ENCODE measurements around the gene GHRL.

GHRL gene

GRCh38 chr3:10292505-10293419 is at the start of gene GHRL:
Gene GHRL (minus strand): TSS chr3:10292947. CDS start chr3:10290180, 2,767 bp downstream.
- no peak within 1 kb of the TSS for H2AFZ ChIP-seq (ENCODE audit: low read depth)
- TF ChIP-seq CTCF (conservative IDR thresholded peaks at IDR 0.05; ENCODE audit: low read depth, low read length), result no peak
- no peaks in the 10 kb centered on the region for H3K27me3 ChIP-seq (ENCODE audit: insufficient read depth, low read depth)
- H3K4me3 ChIP-seq (IDR thresholded peaks at IDR 0.05; ENCODE audit: insufficient read depth, low read depth, low read length), result no peak within 1 kb of the TSS
- H3K36me3 ChIP-seq (ENCODE audit: insufficient read depth), result no peaks in the 10 kb centered on the region
- H3K9ac ChIP-seq, result no peak within 1 kb of the TSS
- no peaks in the 10 kb centered on the region for H3K4me1 ChIP-seq (ENCODE audit: low read depth, poor library complexity, severe bottlenecking)
- H3K4me2 ChIP-seq, result no peak within 1 kb of the TSS
- no peaks in the 10 kb centered on the region for H4K20me1 ChIP-seq (ENCODE audit: insufficient read depth)
- no peak within 1 kb of the TSS for H3K27ac ChIP-seq
- H3K79me2 ChIP-seq (ENCODE audit: insufficient read depth, low read depth), result no peaks in the 10 kb centered on the region

DNA sequence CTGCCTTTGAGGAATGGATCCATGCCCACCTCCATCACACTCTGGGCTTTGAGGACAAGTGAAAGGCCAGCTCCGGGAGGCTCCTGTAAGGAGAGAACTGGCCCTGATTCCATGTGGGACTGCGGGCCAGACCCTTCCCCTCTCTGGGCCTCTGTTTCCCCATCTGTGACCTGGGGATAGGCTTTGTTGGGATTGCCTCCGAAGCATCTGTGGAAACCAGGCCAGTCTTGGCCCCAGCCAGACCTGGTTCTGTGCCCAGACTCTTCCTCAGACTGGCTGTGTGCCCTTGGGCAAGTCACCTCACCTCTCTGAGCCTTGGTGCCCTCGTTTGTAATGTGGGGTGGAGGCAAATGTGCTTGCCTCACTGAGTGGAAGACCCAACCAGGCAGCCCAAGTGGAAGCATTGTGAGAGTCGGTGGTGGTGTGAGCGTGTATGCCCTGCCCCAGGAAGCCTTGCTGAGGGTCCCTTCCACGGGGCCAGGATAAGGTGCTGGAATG is 49.2 kb upstream of the GHRL start:
- Histone ChIP-seq H3K27ac (no peak overlapping the region), H3K27me3 (ENCODE audit: insufficient read depth, low read depth) (no peaks in the 10 kb centered on the region), H4K20me1 (ENCODE audit: insufficient read depth) (no peaks in the 10 kb centered on the region), H2AFZ (ENCODE audit: low read depth) (no peak overlapping the region), H3K4me3 (IDR thresholded peaks at IDR 0.05; ENCODE audit: insufficient read depth, low read depth, low read length) (no peak overlapping the region), H3K79me2 (ENCODE audit: insufficient read depth, low read depth) (no peaks in the 10 kb centered on the region), H3K36me3 (ENCODE audit: insufficient read depth) (no peaks in the 10 kb centered on the region), H3K4me2 (no peak overlapping the region), H3K9ac (no peak overlapping the region), H3K4me1 (ENCODE audit: low read depth, poor library complexity, severe bottlenecking) (no peaks in the 10 kb centered on the region)
- TF ChIP-seq CTCF (conservative IDR thresholded peaks at IDR 0.05; ENCODE audit: low read depth, low read length), result no peak

GRCh38 chr3:10340476-10340875 is 47.7 kb upstream of the GHRL start:
- no peak for TF ChIP-seq CTCF (conservative IDR thresholded peaks at IDR 0.05; ENCODE audit: low read depth, low read length)

DNA sequence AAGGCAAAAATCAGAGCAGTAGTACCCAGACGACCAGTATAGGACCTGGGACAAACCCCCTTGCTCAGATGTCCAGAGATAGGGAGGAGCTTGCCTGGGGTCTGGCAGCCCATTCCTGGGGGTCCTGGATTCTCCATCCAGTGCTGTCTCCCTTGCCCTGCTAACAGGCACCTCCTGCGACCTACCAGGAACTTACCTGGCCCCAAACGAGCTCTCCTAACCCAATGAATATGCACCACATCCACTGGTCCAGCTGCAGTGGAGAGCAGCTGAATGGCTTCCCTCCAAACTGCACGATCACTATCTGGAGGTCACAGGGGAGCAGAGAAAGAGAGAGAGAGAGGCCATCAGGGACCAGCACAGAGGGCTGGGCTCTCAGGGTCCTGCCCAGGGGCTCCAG is 47.3 kb upstream of the GHRL start:
- H4K20me1 ChIP-seq (ENCODE audit: insufficient read depth), result no peaks in the 10 kb centered on the region
- no peak overlapping the region for H2AFZ ChIP-seq (ENCODE audit: low read depth)
- no peak overlapping the region for H3K27ac ChIP-seq
- H3K4me1 ChIP-seq (ENCODE audit: low read depth, poor library complexity, severe bottlenecking), result no peaks in the 10 kb centered on the region
- H3K27me3 ChIP-seq (ENCODE audit: insufficient read depth, low read depth), result no peaks in the 10 kb centered on the region
- H3K9ac ChIP-seq, result no peak overlapping the region
- H3K4me2 ChIP-seq, result no peak overlapping the region
- no peaks in the 10 kb centered on the region for H3K79me2 ChIP-seq (ENCODE audit: insufficient read depth, low read depth)
- TF ChIP-seq CTCF (conservative IDR thresholded peaks at IDR 0.05; ENCODE audit: low read depth, low read length), result no peak
- no peak overlapping the region for H3K4me3 ChIP-seq (IDR thresholded peaks at IDR 0.05; ENCODE audit: insufficient read depth, low read depth, low read length)
- H3K36me3 ChIP-seq (ENCODE audit: insufficient read depth), result no peaks in the 10 kb centered on the region

More at GRCh38 chr3:10340476-10340875, 47.7 kb upstream of the GHRL start:
- Histone ChIP-seq H2AFZ (ENCODE audit: low read depth) (no peak overlapping the region), H3K4me1 (ENCODE audit: low read depth, poor library complexity, severe bottlenecking) (no peaks in the 10 kb centered on the region), H3K36me3 (ENCODE audit: insufficient read depth) (no peaks in the 10 kb centered on the region), H3K4me2 (no peak overlapping the region), H3K27ac (no peak overlapping the region), H3K79me2 (ENCODE audit: insufficient read depth, low read depth) (no peaks in the 10 kb centered on the region), H3K4me3 (IDR thresholded peaks at IDR 0.05; ENCODE audit: insufficient read depth, low read depth, low read length) (no peak overlapping the region), H3K27me3 (ENCODE audit: insufficient read depth, low read depth) (no peaks in the 10 kb centered on the region), H4K20me1 (ENCODE audit: insufficient read depth) (no peaks in the 10 kb centered on the region), H3K9ac (no peak overlapping the region)

All from KMS-11 (cell line).